Lower leg skin (tissue), 4 donors: ENCODE data around the gene OGDH. TPM values are rescaled to one million over a fixed set of nuclear protein-coding genes. Genes with fewer than 3 reads are reported as not detected.

Experiments
- DNase-seq, 2 donors: peaks; one replicate each; pipeline ENCODE4 v3.0.0-alpha.2; 2019; ENCODE audit warnings: low spot score in 2 of 2
- H3K4me3 ChIP-seq: fragments of 200-600 bp; sonication (generic); 2 replicates; pipeline ENCODE4 v1.5.1; 2017; ENCODE audit warnings: mild to moderate bottlenecking, low read depth; ENCODE audit not compliant: poor library complexity, severe bottlenecking
- CTCF ChIP-seq, 3 donors: fragments of 450-650 bp; IDR thresholded peaks; one replicate each; pipeline ENCODE4 v1.5.1; 2016; ENCODE audit warnings: antibody characterized with exemption in 3 of 3, mild to moderate bottlenecking in 3 of 3, moderate library complexity in 2 of 3
- POLR2A ChIP-seq, 2 donors: fragments of 450-650 bp; IDR thresholded peaks; one replicate each; pipeline ENCODE4 v1.6.1; 2016 to 2017; ENCODE audit warnings: antibody characterized with exemption in 2 of 2, mild to moderate bottlenecking in 1 of 2, moderate library complexity in 1 of 2
- WGBS, 2 donors: methylation state at CpG; one replicate each; pipeline ENCODE4 v1.1.5; 2018; 5-methylcytosine and 5-hydroxymethylcytosine counted together
- intact Hi-C: fragments of 100-400 bp; cut with DNase I; formaldehyde crosslinking; loops from one replicate; pipeline ENCODE4 v1.15.0; 2023; ENCODE audit warnings: low total_unique reads
- total RNA-seq, 4 donors: library from RNA; depleted of rRNA; stranded (reverse); fragments of >200 nt; gene quantifications; one replicate each; pipeline ENCODE4 v1.1.0, GENCODE V29; 2016

OGDH gene
- total RNA-seq, 4 donors from 2014 or later, result 106 to 152 (median 126) TPM

- H3K4me3 ChIP-seq, result no peak overlapping the region
- intact Hi-C loops, result no loop called here
- DNase-seq, result no peak
- WGBS, 2 donors, result 42 to 54% methylated on average over 4 of the region's 4 CpGs
- TF ChIP-seq POLR2A (IDR thresholded peaks at IDR 0.05) (no peak), CTCF (IDR thresholded peaks at IDR 0.05) (no peak)
Observed at GRCh38 chr7:44626620-44627019, 20.2 kb downstream of the OGDH start.

DNA sequence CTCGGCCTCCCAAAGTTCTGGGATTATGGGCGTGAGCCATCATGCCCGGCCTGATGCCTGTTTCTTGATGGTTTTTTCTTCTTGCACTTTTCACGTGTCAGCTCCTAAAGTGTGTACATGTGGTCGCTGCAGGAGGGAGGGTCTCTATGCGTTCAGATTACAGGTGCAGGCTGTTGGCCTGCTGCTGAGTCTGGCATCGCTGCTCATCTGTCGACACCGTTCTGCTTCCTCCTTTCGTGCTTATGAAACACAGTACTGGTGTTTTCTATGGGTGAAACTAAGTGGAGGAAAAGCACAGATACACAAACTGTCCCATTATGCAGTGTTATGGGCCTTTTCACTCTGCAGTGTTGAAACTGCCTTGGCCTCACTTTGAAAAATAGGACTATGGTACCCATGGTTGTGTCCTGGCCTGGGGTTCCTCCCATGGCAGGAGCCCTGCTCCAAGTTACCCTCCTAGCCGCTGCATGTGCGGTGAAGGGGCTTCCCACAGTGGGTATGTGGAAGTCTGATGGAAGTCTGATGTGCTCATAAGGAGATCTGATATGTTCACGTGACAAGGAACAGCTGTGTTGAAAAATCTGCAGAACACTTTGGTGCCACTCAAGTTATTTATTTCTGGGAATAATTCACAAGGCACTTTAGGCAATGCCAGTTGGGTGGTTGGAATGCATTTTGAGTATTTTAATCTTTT, 23.5 kb downstream of the OGDH start:
- TF ChIP-seq CTCF (IDR thresholded peaks at IDR 0.05) (no peak), POLR2A (IDR thresholded peaks at IDR 0.05) (no peak)
- DNase-seq, result no peak
- H3K4me3 ChIP-seq, result no peak overlapping the region
- intact Hi-C loops, result no loop called here
- WGBS, 2 donors, result 74 to 86% methylated on average over 13 of the region's 13 CpGs

DNA sequence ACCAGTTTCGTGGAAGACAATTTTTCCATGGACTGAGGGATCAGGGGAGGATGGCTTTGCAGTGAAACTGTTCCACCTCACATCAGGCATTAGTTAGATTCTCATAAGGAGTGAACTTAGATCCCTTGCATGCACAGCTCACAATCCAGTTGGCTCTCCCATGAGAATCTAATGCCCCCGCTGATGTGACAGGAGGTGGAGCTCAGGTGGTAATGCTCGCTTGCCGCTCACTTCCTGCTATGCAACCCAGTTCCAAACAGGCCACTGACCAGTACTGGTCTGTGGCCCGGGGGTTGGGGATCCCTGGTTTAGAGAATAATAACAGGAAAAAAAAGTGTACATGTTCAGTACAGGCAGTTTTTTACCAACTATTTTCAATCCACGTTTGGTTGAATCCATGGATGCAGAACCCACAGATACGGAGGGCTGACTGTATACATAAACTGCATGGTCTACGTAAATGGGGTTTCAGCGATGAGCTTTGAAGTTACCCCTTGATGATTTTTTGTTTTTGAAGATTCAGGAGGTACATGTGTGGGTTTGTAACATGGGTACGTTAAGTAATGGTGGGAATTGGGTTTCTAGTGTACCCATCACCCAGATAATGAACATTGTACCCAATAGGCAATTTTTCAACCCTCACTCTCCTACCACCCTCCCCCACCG, 24.5 kb downstream of the OGDH start:
- TF ChIP-seq CTCF (IDR thresholded peaks at IDR 0.05) (no peak), POLR2A (IDR thresholded peaks at IDR 0.05) (no peak)
- DNase-seq, result no peak

DNA sequence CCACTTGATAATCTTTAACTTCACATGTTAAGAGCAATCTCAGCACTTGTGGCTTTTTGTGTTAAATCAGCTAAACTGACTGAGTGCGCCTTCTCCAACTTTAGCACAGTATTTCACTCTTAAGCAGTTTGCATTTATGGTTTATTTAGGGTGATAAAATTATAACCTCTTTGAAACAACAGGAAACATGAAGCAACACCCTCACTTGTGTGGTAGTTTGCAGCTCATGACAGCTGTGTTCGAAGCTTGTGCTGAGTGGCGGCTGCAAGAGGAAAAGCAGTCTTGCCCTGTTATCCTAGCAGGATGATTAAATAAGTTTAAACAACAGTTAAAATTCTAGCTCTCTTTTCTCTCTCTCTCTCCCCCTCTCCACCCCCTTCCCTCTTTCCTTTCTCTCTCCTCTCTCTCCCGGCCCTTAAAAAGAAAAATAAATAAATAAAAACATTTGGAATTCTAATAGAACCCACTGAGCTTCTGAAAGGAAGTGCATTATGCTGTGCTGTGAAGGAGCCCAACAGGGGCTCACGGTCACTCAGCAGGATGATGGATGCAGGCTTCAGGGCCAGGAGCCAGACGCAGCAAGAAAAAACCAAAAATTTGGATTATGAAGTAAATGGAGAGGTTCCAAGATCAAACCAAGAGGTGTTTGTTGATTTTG, 25.2 kb downstream of the OGDH start:
- intact Hi-C loops, result loop anchor here (1.0 kb wide), 1 partner anchor 23 kb away; no protein-coding TSS in a partner anchor
- TF ChIP-seq POLR2A (IDR thresholded peaks at IDR 0.05), result no peak
- TF ChIP-seq CTCF (IDR thresholded peaks at IDR 0.05), result no peak
- no peak overlapping the region for H3K4me3 ChIP-seq
- WGBS, 2 donors, result 70 to 72% methylated on average over 6 of the region's 6 CpGs
- DNase-seq, result no peak

More for the DNA sequence above, 24.5 kb downstream of the OGDH start:
- H3K4me3 ChIP-seq, result no peak overlapping the region
- 87 to 89% methylated on average over 11 of the region's 11 CpGs for WGBS, 2 donors
- intact Hi-C loops, result loop anchor here (1.0 kb wide), 1 partner anchor 23 kb away; no protein-coding TSS in a partner anchor

DNA sequence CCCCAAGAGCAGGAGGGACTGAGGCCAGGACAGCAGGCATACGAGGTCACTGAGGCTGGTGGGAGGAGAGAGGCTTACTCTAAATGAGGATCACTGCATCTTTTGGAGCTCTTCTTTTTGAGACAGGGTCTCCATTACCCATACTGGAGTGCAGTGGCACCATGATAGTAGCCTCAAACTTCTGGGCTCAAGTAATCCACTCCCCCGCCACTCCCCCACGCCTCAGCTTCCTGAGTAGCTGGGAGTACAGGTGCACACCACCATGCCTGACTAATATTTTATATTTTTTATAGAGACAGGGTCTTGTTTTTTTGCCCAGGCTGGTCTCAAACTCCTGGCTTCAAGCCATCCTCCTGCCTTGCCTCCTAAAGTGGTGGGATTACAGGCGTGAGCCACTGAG, 25.8 kb downstream of the OGDH start:
- no peak for DNase-seq
- 93 to 95% methylated on average over 4 of the region's 4 CpGs for WGBS, 2 donors
- H3K4me3 ChIP-seq, result no peak overlapping the region
- no peak for TF ChIP-seq CTCF (IDR thresholded peaks at IDR 0.05)
- no peak for TF ChIP-seq POLR2A (IDR thresholded peaks at IDR 0.05)
- intact Hi-C loops, result no loop called here
